Measurements from ENCODE around the gene SH3PXD2A.

- TF ChIP-seq, protein P1, sequence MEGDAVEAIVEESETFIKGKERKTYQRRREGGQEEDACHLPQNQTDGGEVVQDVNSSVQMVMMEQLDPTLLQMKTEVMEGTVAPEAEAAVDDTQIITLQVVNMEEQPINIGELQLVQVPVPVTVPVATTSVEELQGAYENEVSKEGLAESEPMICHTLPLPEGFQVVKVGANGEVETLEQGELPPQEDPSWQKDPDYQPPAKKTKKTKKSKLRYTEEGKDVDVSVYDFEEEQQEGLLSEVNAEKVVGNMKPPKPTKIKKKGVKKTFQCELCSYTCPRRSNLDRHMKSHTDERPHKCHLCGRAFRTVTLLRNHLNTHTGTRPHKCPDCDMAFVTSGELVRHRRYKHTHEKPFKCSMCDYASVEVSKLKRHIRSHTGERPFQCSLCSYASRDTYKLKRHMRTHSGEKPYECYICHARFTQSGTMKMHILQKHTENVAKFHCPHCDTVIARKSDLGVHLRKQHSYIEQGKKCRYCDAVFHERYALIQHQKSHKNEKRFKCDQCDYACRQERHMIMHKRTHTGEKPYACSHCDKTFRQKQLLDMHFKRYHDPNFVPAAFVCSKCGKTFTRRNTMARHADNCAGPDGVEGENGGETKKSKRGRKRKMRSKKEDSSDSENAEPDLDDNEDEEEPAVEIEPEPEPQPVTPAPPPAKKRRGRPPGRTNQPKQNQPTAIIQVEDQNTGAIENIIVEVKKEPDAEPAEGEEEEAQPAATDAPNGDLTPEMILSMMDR (IDR thresholded peaks at IDR 0.05), result no peak
- TF ChIP-seq POLR2A (IDR thresholded peaks at IDR 0.05), result no peak
These were observed 216.4 kb downstream of the SH3PXD2A start for GRCh38 chr10:103638948-103639347.
